ENCODE results near the gene VWA3A.

The VWA3A gene

DNA sequence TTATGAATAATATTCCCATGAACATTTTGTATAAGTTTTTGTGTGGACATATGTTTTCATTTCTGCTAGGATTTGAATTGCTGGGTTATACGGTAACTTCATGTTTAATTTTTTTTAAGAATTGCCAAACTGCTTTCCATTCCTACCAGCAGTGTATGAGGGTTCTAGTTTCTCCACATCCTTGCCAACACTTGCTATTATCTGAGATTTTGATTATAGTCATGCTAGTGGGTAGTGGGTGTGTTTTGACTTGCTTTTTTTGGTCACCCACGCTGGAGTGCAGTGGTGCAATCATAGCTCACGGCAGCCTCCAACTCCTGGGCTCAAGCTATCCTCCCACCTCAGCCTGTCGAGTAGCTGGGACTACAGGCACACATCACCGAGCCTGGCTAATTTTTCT is 110.8 kb downstream of the VWA3A start:
- DNase-seq (ENCODE audit: low read depth): no peak

GRCh38 chr16:22204091-22204655 is 111.8 kb downstream of the VWA3A start:
- no peak for DNase-seq (ENCODE audit: low read depth)

- DNase-seq (ENCODE audit: low read depth): no peak
Measured at GRCh38 chr16:22205577-22206012, 113.3 kb downstream of the VWA3A start.

DNA sequence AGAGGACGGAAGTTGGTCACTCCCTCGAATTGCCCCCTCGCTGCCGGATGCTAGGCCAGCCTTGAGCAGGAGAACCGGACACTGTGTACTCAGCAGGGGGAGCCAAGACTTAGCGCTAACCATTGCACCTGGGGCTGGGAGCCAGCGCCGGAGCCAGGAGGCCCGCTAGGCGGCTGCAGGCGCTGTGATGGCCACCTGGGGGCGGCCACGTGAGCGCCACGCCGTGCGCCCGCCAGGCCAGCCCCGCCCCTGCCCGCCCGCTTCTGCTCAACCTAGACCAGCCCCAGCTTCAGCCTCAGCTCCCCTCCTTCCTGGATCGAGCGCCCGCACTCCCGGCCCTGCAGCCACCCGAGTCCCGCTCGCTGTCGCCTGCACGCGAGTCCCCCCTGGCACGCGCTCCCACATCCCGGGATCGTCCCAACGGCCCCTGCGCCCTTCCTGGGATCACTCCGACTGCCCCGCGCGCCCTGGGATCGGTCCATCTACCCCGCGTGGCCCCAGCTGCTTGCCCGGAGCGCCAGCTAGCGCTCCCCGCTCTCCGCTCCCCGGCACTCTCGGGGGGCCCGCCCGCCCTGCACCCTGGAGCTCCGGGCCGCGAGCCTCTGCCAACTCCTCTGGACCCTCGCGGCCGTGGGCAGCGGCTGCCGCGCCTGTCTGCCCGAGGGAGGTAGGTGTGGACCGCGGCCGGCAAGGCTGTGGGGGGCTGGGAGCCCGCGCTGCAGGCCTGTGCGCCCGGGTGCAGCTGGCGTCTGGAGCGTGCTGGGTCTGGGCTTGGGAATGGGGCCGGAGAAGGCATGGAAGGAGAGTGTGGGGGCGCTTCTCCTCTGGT is 113.9 kb downstream of the VWA3A start, which contains the start of gene EEF2K:
EEF2K (plus strand) TSS at position 266 of the 829 bp plus-strand sequence. CDS start 19,452 bp downstream, outside the sequence.
- peak; percentile 76 for DNase-seq (ENCODE audit: low read depth)
